ENCODE measurements around the gene GPC6.

Gene GPC6

DNA sequence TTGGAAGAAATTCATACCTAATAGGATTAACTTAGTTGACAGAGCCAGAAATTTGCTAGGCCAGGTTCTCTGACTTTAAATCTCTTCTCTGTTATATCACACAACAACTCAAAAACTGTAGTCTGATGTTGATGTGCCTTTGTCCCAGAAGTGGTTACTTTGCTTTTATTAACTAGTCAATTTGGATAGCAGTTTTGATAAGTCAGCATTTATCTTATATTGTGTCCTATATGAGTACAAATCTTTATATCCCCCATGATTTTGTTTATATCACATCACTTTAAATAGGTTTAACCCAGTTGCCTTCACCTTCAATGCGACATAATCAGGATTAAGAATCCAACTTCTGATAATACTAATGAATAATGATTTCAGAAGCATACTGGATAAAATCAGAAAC lies 459.3 kb downstream of the GPC6 start:
- Histone ChIP-seq H2AFZ (ENCODE audit: low read length) (no peak overlapping the region), H3K79me2 (ENCODE audit: low read length) (no peaks in the 10 kb centered on the region), H3F3A (ENCODE audit: insufficient read depth, low read length) (no peaks in the 10 kb centered on the region), H3K9me3 (replicated peaks; ENCODE audit: insufficient read depth, low read length) (no peaks in the 10 kb centered on the region), H3K9ac (ENCODE audit: low read length) (no peak overlapping the region), H3K36me3 (replicated peaks; ENCODE audit: insufficient read depth, low read length) (no peaks in the 10 kb centered on the region), H3K4me1 (ENCODE audit: low read length) (no peaks in the 10 kb centered on the region), H3K27ac (ENCODE audit: low read length) (no peak overlapping the region), H4K20me1 (ENCODE audit: insufficient read depth, low read length) (no peaks in the 10 kb centered on the region), H3K4me3 (ENCODE audit: low read length) (no peak overlapping the region), H3K4me2 (ENCODE audit: low read depth, low read length) (no peak overlapping the region), H3K27me3 (replicated peaks; ENCODE audit: insufficient read depth, low read length) (no peaks in the 10 kb centered on the region), H3K9me2 (replicated peaks; ENCODE audit: insufficient read depth, low read length) (no peaks in the 10 kb centered on the region)
- no peak for TF ChIP-seq EZH2 (optimal IDR thresholded peaks at IDR 0.05; ENCODE audit: low read depth, low read length)
- TF ChIP-seq EZH2phosphoT487 (IDR thresholded peaks at IDR 0.05; ENCODE audit: low read length), result no peak
- TF ChIP-seq, protein P1, sequence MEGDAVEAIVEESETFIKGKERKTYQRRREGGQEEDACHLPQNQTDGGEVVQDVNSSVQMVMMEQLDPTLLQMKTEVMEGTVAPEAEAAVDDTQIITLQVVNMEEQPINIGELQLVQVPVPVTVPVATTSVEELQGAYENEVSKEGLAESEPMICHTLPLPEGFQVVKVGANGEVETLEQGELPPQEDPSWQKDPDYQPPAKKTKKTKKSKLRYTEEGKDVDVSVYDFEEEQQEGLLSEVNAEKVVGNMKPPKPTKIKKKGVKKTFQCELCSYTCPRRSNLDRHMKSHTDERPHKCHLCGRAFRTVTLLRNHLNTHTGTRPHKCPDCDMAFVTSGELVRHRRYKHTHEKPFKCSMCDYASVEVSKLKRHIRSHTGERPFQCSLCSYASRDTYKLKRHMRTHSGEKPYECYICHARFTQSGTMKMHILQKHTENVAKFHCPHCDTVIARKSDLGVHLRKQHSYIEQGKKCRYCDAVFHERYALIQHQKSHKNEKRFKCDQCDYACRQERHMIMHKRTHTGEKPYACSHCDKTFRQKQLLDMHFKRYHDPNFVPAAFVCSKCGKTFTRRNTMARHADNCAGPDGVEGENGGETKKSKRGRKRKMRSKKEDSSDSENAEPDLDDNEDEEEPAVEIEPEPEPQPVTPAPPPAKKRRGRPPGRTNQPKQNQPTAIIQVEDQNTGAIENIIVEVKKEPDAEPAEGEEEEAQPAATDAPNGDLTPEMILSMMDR (IDR thresholded peaks at IDR 0.05; ENCODE audit: low read length), result no peak
- DNase-seq, result no peak

GRCh38 chr13:93686399-93686798 lies 459.8 kb downstream of the GPC6 start:
- no peaks in the 10 kb centered on the region for H3K9me3 ChIP-seq (replicated peaks; ENCODE audit: insufficient read depth, low read length)
- H3K4me3 ChIP-seq (ENCODE audit: low read length), result no peak overlapping the region
- no peak overlapping the region for H3K9ac ChIP-seq (ENCODE audit: low read length)
- no peaks in the 10 kb centered on the region for H3F3A ChIP-seq (ENCODE audit: insufficient read depth, low read length)
- H4K20me1 ChIP-seq (ENCODE audit: insufficient read depth, low read length), result no peaks in the 10 kb centered on the region
- TF ChIP-seq, protein P1 (IDR thresholded peaks at IDR 0.05; ENCODE audit: low read length), result no peak
- TF ChIP-seq EZH2 (optimal IDR thresholded peaks at IDR 0.05; ENCODE audit: low read depth, low read length) (no peak), EZH2phosphoT487 (IDR thresholded peaks at IDR 0.05; ENCODE audit: low read length) (no peak)
- H3K9me2 ChIP-seq (replicated peaks; ENCODE audit: insufficient read depth, low read length), result no peaks in the 10 kb centered on the region
- no peak overlapping the region for H3K27ac ChIP-seq (ENCODE audit: low read length)
- H3K27me3 ChIP-seq (replicated peaks; ENCODE audit: insufficient read depth, low read length), result no peaks in the 10 kb centered on the region
- H3K4me2 ChIP-seq (ENCODE audit: low read depth, low read length), result no peak overlapping the region
- no peaks in the 10 kb centered on the region for H3K4me1 ChIP-seq (ENCODE audit: low read length)
- no peak overlapping the region for H2AFZ ChIP-seq (ENCODE audit: low read length)
- no peaks in the 10 kb centered on the region for H3K36me3 ChIP-seq (replicated peaks; ENCODE audit: insufficient read depth, low read length)
- no peak for DNase-seq
- no peaks in the 10 kb centered on the region for H3K79me2 ChIP-seq (ENCODE audit: low read length)

GRCh38 chr13:93687261-93687660 lies 460.7 kb downstream of the GPC6 start:
- no peaks in the 10 kb centered on the region for H3K4me1 ChIP-seq (ENCODE audit: low read length)
- no peak overlapping the region for H3K27ac ChIP-seq (ENCODE audit: low read length)
- H3K9ac ChIP-seq (ENCODE audit: low read length), result no peak overlapping the region
- TF ChIP-seq, protein P1 (IDR thresholded peaks at IDR 0.05; ENCODE audit: low read length), result no peak
- TF ChIP-seq EZH2phosphoT487 (IDR thresholded peaks at IDR 0.05; ENCODE audit: low read length), result no peak
- TF ChIP-seq EZH2 (optimal IDR thresholded peaks at IDR 0.05; ENCODE audit: low read depth, low read length), result no peak
- DNase-seq, result no peak
- H3K27me3 ChIP-seq (replicated peaks; ENCODE audit: insufficient read depth, low read length), result no peaks in the 10 kb centered on the region
- no peaks in the 10 kb centered on the region for H3K9me3 ChIP-seq (replicated peaks; ENCODE audit: insufficient read depth, low read length)
- no peaks in the 10 kb centered on the region for H3F3A ChIP-seq (ENCODE audit: insufficient read depth, low read length)
- H3K36me3 ChIP-seq (replicated peaks; ENCODE audit: insufficient read depth, low read length), result no peaks in the 10 kb centered on the region
- H3K9me2 ChIP-seq (replicated peaks; ENCODE audit: insufficient read depth, low read length), result no peaks in the 10 kb centered on the region
- no peak overlapping the region for H2AFZ ChIP-seq (ENCODE audit: low read length)
- no peaks in the 10 kb centered on the region for H3K79me2 ChIP-seq (ENCODE audit: low read length)
- H3K4me3 ChIP-seq (ENCODE audit: low read length), result no peak overlapping the region
- no peaks in the 10 kb centered on the region for H4K20me1 ChIP-seq (ENCODE audit: insufficient read depth, low read length)
- no peak overlapping the region for H3K4me2 ChIP-seq (ENCODE audit: low read depth, low read length)
